ENCODE measurements around the gene ZNF19.

GRCh38 chr16:71431991-71432390 is 57.1 kb downstream of the ZNF19 start:
- no peak for TF ChIP-seq CTCF (IDR thresholded peaks at IDR 0.05 in 8 of 11, conservative IDR thresholded peaks at IDR 0.05 in 3 of 11)
- no peak for TF ChIP-seq POLR2AphosphoS5 (IDR thresholded peaks at IDR 0.05)
- TF ChIP-seq POLR2A (IDR thresholded peaks at IDR 0.05): no peak

Measured in spleen (tissue), 7 donors.